ENCODE results near the gene DOCK4.

DOCK4 gene

GRCh38 chr7:112199035-112199655 is 7.1 kb downstream of the DOCK4 start:
- Histone ChIP-seq H4K8ac (ENCODE audit: low read depth, low read length) (no peak overlapping the region), H2BK120ac (ENCODE audit: insufficient read depth, low read length, poor library complexity) (no peak overlapping the region), H3K27me3 (ENCODE audit: insufficient read depth, low read length) (no peaks in the 10 kb centered on the region), H3K23ac (ENCODE audit: low read length) (no peak overlapping the region), H2AFZ (ENCODE audit: insufficient read depth, low read length, poor library complexity) (no peak overlapping the region), H2BK5ac (ENCODE audit: low read depth, low read length, poor library complexity) (no peak overlapping the region), H3K14ac (ENCODE audit: low read length) (no peak overlapping the region), H4K12ac (ENCODE audit: low read depth, low read length) (no peak overlapping the region), H3K4ac (ENCODE audit: low read depth, low read length) (no peak overlapping the region), H3K79me2 (ENCODE audit: control insufficient read depth, insufficient read depth, low read length, poor library complexity) (peaks cover 2% of the 10 kb centered on the region), H3K4me2 (ENCODE audit: low read length) (no peak overlapping the region), H3K27ac (ENCODE audit: low read depth, low read length) (no peak overlapping the region), H4K91ac (ENCODE audit: low read depth, low read length) (no peak overlapping the region), H3K4me1 (ENCODE audit: control insufficient read depth in 1 of 2, insufficient read depth in 2 of 2, low read length in 2 of 2) (peaks cover 3 to 4% of the 10 kb centered on the region in 2 experiments), H3K4me3 (ENCODE audit: low read depth, low read length) (no peak overlapping the region), H3K36me3 (ENCODE audit: control insufficient read depth in 1 of 2, insufficient read depth in 2 of 2, low read length in 2 of 2) (no peaks in the 10 kb centered on the region), H3K18ac (ENCODE audit: low read length) (no peak overlapping the region), H2BK12ac (ENCODE audit: low read length) (no peak overlapping the region), H3K9ac (ENCODE audit: low read length) (no peak overlapping the region), H2AK5ac (ENCODE audit: low read length) (no peak overlapping the region), H3K79me1 (ENCODE audit: low read length) (no peaks in the 10 kb centered on the region), H3K9me3 (ENCODE audit: insufficient read depth, low read depth, low read length) (no peaks in the 10 kb centered on the region)
- no peak for DNase-seq
- no CpG with 5 or more reads among the region's 2 CpGs for WGBS (ENCODE audit: extremely low coverage, insufficient coverage, insufficient read length)

GRCh38 chr7:112197322-112197721 is 8.9 kb downstream of the DOCK4 start:
- Histone ChIP-seq H3K4me1 (ENCODE audit: control insufficient read depth in 1 of 2, insufficient read depth in 2 of 2, low read length in 2 of 2) (peaks cover 0 to 2% of the 10 kb centered on the region in 2 experiments), H3K79me2 (ENCODE audit: control insufficient read depth, insufficient read depth, low read length, poor library complexity) (no peaks in the 10 kb centered on the region), H3K4ac (ENCODE audit: low read depth, low read length) (no peak overlapping the region), H4K8ac (ENCODE audit: low read depth, low read length) (no peak overlapping the region), H3K79me1 (ENCODE audit: low read length) (no peaks in the 10 kb centered on the region), H3K14ac (ENCODE audit: low read length) (no peak overlapping the region), H3K4me3 (ENCODE audit: low read depth, low read length) (no peak overlapping the region), H3K4me2 (ENCODE audit: low read length) (no peak overlapping the region), H2BK120ac (ENCODE audit: insufficient read depth, low read length, poor library complexity) (no peak overlapping the region), H3K9me3 (ENCODE audit: insufficient read depth, low read depth, low read length) (no peaks in the 10 kb centered on the region), H3K23ac (ENCODE audit: low read length) (no peak overlapping the region), H3K27ac (ENCODE audit: low read depth, low read length) (no peak overlapping the region), H4K12ac (ENCODE audit: low read depth, low read length) (no peak overlapping the region), H2AK5ac (ENCODE audit: low read length) (no peak overlapping the region), H4K91ac (ENCODE audit: low read depth, low read length) (no peak overlapping the region), H3K18ac (ENCODE audit: low read length) (no peak overlapping the region), H2BK5ac (ENCODE audit: low read depth, low read length, poor library complexity) (no peak overlapping the region), H2BK12ac (ENCODE audit: low read length) (no peak overlapping the region), H2AFZ (ENCODE audit: insufficient read depth, low read length, poor library complexity) (no peak overlapping the region), H3K36me3 (ENCODE audit: control insufficient read depth in 1 of 2, insufficient read depth in 2 of 2, low read length in 2 of 2) (no peaks in the 10 kb centered on the region), H3K27me3 (ENCODE audit: insufficient read depth, low read length) (no peaks in the 10 kb centered on the region), H3K9ac (ENCODE audit: low read length) (no peak overlapping the region)
- no peak for DNase-seq
- no CpG with 5 or more reads among the region's 6 CpGs for WGBS (ENCODE audit: extremely low coverage, insufficient coverage, insufficient read length)

DNA sequence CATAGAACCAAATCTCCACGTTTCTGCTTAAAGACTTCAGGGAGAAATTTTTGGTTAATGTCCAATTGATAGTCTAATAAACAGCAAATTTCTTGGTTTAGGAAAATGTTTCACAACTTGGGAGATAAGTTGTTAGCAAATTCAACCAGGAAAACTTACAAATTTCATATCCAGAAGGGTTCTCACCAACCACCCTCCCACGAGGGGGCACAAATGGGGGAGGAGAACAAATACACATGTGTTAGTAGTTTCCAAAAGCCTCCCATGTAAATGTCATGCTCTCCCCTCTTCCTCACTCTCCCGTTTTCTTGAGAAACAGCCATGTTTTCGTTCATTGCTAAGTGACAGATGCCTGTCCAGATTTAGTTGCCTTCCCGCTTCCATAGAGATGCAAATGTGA is 10.5 kb downstream of the DOCK4 start:
- Histone ChIP-seq H3K4ac (ENCODE audit: low read depth, low read length) (no peak overlapping the region), H3K36me3 (ENCODE audit: control insufficient read depth in 1 of 2, insufficient read depth in 2 of 2, low read length in 2 of 2) (no peaks in the 10 kb centered on the region), H3K23ac (ENCODE audit: low read length) (no peak overlapping the region), H2BK120ac (ENCODE audit: insufficient read depth, low read length, poor library complexity) (no peak overlapping the region), H3K27ac (ENCODE audit: low read depth, low read length) (no peak overlapping the region), H3K79me2 (ENCODE audit: control insufficient read depth, insufficient read depth, low read length, poor library complexity) (no peaks in the 10 kb centered on the region), H3K79me1 (ENCODE audit: low read length) (no peaks in the 10 kb centered on the region), H3K4me1 (ENCODE audit: control insufficient read depth in 1 of 2, insufficient read depth in 2 of 2, low read length in 2 of 2) (peaks cover 2% of the 10 kb centered on the region in 2 experiments), H3K9me3 (ENCODE audit: insufficient read depth, low read depth, low read length) (no peaks in the 10 kb centered on the region), H3K9ac (ENCODE audit: low read length) (no peak overlapping the region), H4K12ac (ENCODE audit: low read depth, low read length) (no peak overlapping the region), H3K27me3 (ENCODE audit: insufficient read depth, low read length) (no peaks in the 10 kb centered on the region), H2AK5ac (ENCODE audit: low read length) (no peak overlapping the region), H3K14ac (ENCODE audit: low read length) (no peak overlapping the region), H2AFZ (ENCODE audit: insufficient read depth, low read length, poor library complexity) (no peak overlapping the region), H4K91ac (ENCODE audit: low read depth, low read length) (no peak overlapping the region), H4K8ac (ENCODE audit: low read depth, low read length) (no peak overlapping the region), H2BK5ac (ENCODE audit: low read depth, low read length, poor library complexity) (no peak overlapping the region), H3K18ac (ENCODE audit: low read length) (no peak overlapping the region), H3K4me3 (ENCODE audit: low read depth, low read length) (no peak overlapping the region), H2BK12ac (ENCODE audit: low read length) (no peak overlapping the region), H3K4me2 (ENCODE audit: low read length) (no peak overlapping the region)
- DNase-seq, result no peak
- WGBS (ENCODE audit: extremely low coverage, insufficient coverage, insufficient read length), result no CpG with 5 or more reads among the region's 5 CpGs

DNA sequence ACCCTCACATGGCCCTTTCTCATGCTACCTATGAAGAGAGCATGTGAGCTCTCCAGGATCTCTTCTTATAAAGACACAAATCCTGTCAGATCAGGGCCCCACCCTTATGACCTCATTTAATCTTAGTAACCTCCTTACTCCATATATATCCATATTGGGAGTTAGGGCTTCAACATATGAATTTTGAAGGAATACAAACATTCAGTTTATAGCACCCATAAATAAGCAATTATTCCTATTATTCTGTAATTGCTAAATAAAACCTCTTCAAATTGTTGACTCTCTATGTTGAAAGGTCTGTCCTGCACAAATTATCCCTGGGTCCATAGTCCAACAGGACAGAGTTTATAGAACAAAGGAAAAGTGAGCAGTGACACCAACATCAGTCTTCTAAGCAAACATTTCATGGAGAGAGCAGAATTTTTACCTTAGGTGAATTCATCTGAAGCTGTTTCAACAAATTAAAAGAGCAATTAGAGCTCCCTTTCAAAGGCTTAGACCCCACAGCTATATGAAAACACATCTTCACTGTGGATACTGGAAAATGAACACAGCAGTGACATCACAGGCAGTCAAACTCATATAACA is 12.2 kb downstream of the DOCK4 start:
- H3K9ac ChIP-seq (ENCODE audit: low read length), result no peak overlapping the region
- peaks cover 2% of the 10 kb centered on the region in 2 experiments for H3K4me1 ChIP-seq (ENCODE audit: control insufficient read depth in 1 of 2, insufficient read depth in 2 of 2, low read length in 2 of 2)
- no peak overlapping the region for H3K14ac ChIP-seq (ENCODE audit: low read length)
- no peak overlapping the region for H4K8ac ChIP-seq (ENCODE audit: low read depth, low read length)
- no peak overlapping the region for H2AK5ac ChIP-seq (ENCODE audit: low read length)
- H3K4ac ChIP-seq (ENCODE audit: low read depth, low read length), result no peak overlapping the region
- H3K23ac ChIP-seq (ENCODE audit: low read length), result no peak overlapping the region
- H3K9me3 ChIP-seq (ENCODE audit: insufficient read depth, low read depth, low read length), result no peaks in the 10 kb centered on the region
- no peak for DNase-seq
- H2BK120ac ChIP-seq (ENCODE audit: insufficient read depth, low read length, poor library complexity), result no peak overlapping the region
- no peak overlapping the region for H3K27ac ChIP-seq (ENCODE audit: low read depth, low read length)
- H3K27me3 ChIP-seq (ENCODE audit: insufficient read depth, low read length), result no peaks in the 10 kb centered on the region
- H4K12ac ChIP-seq (ENCODE audit: low read depth, low read length), result no peak overlapping the region
- no peak overlapping the region for H4K91ac ChIP-seq (ENCODE audit: low read depth, low read length)
- no peak overlapping the region for H2BK5ac ChIP-seq (ENCODE audit: low read depth, low read length, poor library complexity)
- no peaks in the 10 kb centered on the region for H3K36me3 ChIP-seq (ENCODE audit: control insufficient read depth in 1 of 2, insufficient read depth in 2 of 2, low read length in 2 of 2)
- H3K4me2 ChIP-seq (ENCODE audit: low read length), result no peak overlapping the region
- no peak overlapping the region for H3K4me3 ChIP-seq (ENCODE audit: low read depth, low read length)
- H3K79me1 ChIP-seq (ENCODE audit: low read length), result no peaks in the 10 kb centered on the region
- H2BK12ac ChIP-seq (ENCODE audit: low read length), result no peak overlapping the region
- H3K18ac ChIP-seq (ENCODE audit: low read length), result no peak overlapping the region
- no peaks in the 10 kb centered on the region for H3K79me2 ChIP-seq (ENCODE audit: control insufficient read depth, insufficient read depth, low read length, poor library complexity)
- no peak overlapping the region for H2AFZ ChIP-seq (ENCODE audit: insufficient read depth, low read length, poor library complexity)

Measured in trophoblast cell (in vitro differentiated cells and primary cell).